Effector memory CD4-positive, alpha-beta T cell (primary cell): ENCODE measurements around the gene AGAP1.

Experiments
- DNase-seq, 3 donors: peaks; one replicate each; pipeline ENCODE4 v3.0.0-alpha.2; 2020
- H3K27ac ChIP-seq: 2 replicates; pipeline ENCODE4 v1.7.0; 2013; ENCODE audit warnings: mild to moderate bottlenecking, low read length, moderate library complexity; ENCODE audit not compliant: insufficient read depth, poor library complexity, severe bottlenecking
- H3K27me3 ChIP-seq: replicated peaks from 2 replicates; pipeline ENCODE4 v1.7.0; 2013; ENCODE audit warnings: mild to moderate bottlenecking, low read length; ENCODE audit not compliant: insufficient read depth, control insufficient read depth, poor library complexity, severe bottlenecking
- H3K36me3 ChIP-seq: 2 replicates; pipeline ENCODE4 v1.7.0; 2013; ENCODE audit warnings: mild to moderate bottlenecking, low read length, moderate library complexity; ENCODE audit not compliant: control insufficient read depth, insufficient read depth
- H3K4me1 ChIP-seq: 2 replicates; pipeline ENCODE4 v1.7.0; 2013; ENCODE audit warnings: low read length, mild to moderate bottlenecking; ENCODE audit not compliant: control insufficient read depth, insufficient read depth, poor library complexity, severe bottlenecking
- H3K4me3 ChIP-seq: 2 replicates; pipeline ENCODE4 v1.7.0; 2013; ENCODE audit warnings: low read length, low read depth, mild to moderate bottlenecking; ENCODE audit not compliant: insufficient read depth, poor library complexity, severe bottlenecking
- H3K9me3 ChIP-seq: 2 replicates; pipeline ENCODE4 v1.7.0; 2013; ENCODE audit warnings: mild to moderate bottlenecking, low read length, moderate library complexity; ENCODE audit not compliant: control insufficient read depth

The AGAP1 gene

DNA sequence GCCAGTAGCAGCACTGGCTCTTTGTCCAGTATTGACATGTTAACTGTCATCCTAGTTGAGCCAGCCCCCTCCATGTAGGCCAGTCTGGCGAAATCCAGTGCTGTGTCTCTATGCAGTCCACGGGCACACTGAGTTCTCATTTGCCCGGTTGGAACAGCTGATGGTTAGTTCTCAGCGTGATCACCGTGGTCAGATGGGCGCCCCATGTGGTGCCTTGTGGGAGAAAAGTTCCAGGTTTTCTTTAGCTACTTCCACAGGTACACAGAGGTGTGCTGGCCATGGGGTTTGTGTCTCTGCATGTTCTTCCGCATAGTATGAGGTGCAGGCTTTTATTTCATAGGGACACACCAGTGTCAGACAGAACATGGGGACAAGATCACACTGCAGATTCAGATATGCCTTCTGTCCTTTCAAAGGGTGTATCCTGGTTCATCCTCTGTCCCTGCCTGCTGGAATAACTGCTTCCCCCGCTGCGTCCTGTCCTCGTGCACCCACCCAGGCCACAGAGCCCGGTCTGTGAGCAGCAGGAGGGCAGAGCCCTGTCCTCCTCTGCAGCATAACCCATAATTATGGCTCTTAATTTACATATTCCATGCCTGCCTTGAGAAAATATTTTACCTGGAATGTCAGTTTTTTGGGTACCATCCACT lies 340.3 kb downstream of the AGAP1 start:
- H3K4me1 ChIP-seq, result no peaks in the 10 kb centered on the region
- DNase-seq, result no peak
- no peaks in the 10 kb centered on the region for H3K9me3 ChIP-seq
- no peak overlapping the region for H3K27ac ChIP-seq
- H3K27me3 ChIP-seq, result peaks cover 3% of the 10 kb centered on the region
- no peak overlapping the region for H3K4me3 ChIP-seq
- no peaks in the 10 kb centered on the region for H3K36me3 ChIP-seq

DNA sequence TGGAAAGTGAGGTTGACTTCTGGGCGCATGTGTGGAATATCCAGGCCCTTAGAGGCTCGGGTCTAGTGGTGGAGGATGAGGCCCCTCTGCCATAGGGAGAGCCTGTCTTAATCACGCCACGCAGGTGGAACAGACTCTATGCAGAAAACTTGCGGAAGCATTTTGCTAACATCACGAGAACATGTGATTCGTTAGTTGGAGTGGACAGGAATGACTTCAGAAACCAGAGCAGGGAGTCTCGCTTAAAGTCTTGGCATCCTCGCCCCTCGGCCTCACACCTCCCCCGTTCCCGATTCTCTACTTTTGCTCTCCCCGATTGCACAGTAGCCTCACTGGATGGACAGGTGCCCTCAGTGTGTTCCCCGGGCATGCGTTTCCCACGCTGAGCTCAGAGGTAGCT lies 340.9 kb downstream of the AGAP1 start:
- no peaks in the 10 kb centered on the region for H3K4me1 ChIP-seq
- H3K36me3 ChIP-seq, result no peaks in the 10 kb centered on the region
- peaks cover 3% of the 10 kb centered on the region for H3K27me3 ChIP-seq
- no peak for DNase-seq
- no peak overlapping the region for H3K27ac ChIP-seq
- H3K9me3 ChIP-seq, result no peaks in the 10 kb centered on the region
- no peak overlapping the region for H3K4me3 ChIP-seq

DNA sequence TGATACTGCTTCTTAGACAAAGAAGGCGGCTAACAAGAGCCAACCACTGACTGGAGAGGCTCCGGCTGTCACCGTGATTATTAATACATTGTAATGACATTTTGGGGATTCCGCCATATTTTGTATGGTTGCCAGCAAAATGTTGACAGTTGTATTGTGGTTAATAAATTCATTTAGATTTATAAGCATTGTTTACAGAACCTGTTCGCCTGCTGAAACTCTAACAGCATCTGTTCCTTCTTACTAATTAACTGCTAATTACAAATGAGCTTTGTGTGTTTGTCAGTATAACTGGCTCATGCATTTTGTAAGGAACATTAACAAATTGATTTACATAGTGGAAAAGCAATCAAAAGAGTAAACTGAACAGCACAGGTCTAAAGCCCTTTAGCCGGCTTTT lies 342.0 kb downstream of the AGAP1 start:
- Histone ChIP-seq H3K27ac (no peak overlapping the region), H3K9me3 (no peaks in the 10 kb centered on the region), H3K27me3 (peaks cover under 1% of the 10 kb centered on the region), H3K4me3 (no peak overlapping the region), H3K4me1 (no peaks in the 10 kb centered on the region), H3K36me3 (no peaks in the 10 kb centered on the region)
- no peak for DNase-seq

DNA sequence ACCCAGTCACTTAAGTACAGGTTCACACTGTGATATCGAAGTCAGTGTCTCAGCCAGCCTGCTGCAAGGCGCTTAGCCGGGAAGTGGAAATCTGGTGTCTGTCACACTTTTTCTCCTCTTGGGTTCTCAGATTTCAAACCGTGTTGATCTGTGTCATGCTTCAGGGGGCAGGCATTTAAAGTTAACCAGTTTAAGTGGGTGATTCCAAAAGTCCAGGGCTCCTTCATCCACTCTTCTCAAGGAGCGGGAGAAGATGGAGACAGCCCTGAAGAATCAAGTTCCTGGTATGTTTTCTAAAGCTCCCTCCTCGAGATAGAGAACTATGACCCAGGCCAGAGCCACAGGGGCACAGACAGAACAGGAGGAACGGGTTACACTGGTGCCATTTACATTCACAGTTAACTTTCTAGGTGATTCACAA lies 342.7 kb downstream of the AGAP1 start:
- Histone ChIP-seq H3K4me1 (no peaks in the 10 kb centered on the region), H3K27me3 (no peaks in the 10 kb centered on the region), H3K9me3 (no peaks in the 10 kb centered on the region), H3K36me3 (no peaks in the 10 kb centered on the region), H3K27ac (no peak overlapping the region), H3K4me3 (no peak overlapping the region)
- no peak for DNase-seq

DNA sequence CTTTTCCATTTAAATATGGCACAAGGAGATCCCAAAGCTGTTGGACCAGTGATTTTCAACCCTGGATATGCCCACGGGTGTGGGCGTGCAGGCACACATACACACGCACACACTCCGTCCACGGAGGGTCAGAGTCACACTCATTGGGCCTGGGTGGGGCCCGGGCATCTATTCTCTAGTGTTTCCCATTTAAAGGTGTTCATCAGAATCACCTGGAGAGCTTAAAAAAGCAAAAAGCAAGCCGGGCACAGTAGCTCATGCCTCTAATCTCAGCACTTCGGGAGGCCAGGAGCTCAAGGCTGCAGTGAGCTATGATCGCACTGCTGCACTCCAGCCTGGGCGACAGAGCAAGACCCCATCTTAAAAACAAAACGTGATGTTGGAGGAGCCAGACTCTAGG lies 345.4 kb downstream of the AGAP1 start:
- Histone ChIP-seq H3K4me3 (no peak overlapping the region), H3K9me3 (no peaks in the 10 kb centered on the region), H3K27me3 (no peaks in the 10 kb centered on the region), H3K4me1 (no peaks in the 10 kb centered on the region), H3K36me3 (no peaks in the 10 kb centered on the region), H3K27ac (no peak overlapping the region)
- DNase-seq, result no peak

DNA sequence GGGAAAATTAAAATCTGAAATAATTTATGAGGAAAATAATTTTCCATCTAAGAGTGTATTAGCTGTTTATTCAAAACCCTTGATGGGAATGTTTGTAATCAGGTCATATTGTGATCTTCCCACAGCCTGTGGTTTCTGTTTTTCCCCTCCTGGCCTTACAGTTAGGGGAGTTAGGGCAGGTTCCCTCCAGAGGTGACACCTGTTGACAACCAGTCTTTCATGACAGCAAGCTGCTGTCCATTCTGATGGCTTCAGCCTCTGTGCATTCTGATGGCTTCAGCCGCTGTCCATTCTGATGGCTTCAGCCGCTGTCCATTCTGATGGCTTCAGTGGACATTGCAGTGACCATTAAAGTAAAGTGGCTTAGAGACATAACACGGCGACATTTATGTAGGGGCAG lies 346.1 kb downstream of the AGAP1 start:
- no peak for DNase-seq
- Histone ChIP-seq H3K9me3 (no peaks in the 10 kb centered on the region), H3K27ac (no peak overlapping the region), H3K4me3 (no peak overlapping the region), H3K27me3 (no peaks in the 10 kb centered on the region), H3K4me1 (no peaks in the 10 kb centered on the region), H3K36me3 (no peaks in the 10 kb centered on the region)

DNA sequence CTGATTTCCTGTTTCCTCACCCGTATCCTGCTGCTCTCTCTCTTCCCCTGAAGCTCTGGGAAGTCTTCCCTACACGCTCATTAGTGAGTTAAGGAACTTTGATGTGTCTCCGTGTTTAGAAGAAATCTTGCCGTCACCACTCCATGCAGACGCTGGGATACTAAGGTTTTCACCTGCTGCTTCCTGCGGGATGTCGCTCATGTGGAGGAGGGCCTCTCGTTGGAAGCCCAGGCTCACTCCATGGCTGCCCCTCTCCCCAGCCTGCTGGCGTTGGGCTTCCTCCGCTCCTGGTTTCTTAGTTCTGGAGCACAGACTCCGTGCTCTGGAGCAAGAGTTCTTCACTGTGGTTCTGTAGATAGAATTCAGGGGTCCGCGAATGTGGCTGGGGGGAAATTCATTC lies 348.0 kb downstream of the AGAP1 start:
- no peaks in the 10 kb centered on the region for H3K9me3 ChIP-seq
- no peak for DNase-seq
- no peak overlapping the region for H3K27ac ChIP-seq
- H3K4me1 ChIP-seq, result no peaks in the 10 kb centered on the region
- no peak overlapping the region for H3K4me3 ChIP-seq
- no peaks in the 10 kb centered on the region for H3K36me3 ChIP-seq
- H3K27me3 ChIP-seq, result no peaks in the 10 kb centered on the region

DNA sequence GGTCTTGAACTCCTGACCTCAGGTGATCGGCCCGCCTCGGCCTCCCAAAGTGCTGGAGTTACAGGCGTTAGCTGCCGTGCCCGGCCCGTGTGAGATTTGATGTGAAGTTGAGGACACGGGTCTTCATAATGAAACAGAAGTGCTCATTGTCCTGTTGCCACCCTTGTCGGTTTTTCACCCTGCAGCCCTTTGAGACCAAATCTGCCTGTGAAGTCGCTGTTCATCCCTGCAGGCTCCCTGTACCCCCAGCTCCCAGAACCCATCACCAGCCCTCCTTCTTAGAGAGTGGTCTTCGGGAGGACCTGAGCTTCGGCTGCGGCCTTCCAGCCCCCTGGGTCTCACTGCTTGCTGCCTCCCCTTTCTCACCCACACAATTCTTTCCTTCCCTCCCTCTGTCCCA lies 349.1 kb downstream of the AGAP1 start:
- DNase-seq, result no peak
- Histone ChIP-seq H3K4me1 (no peaks in the 10 kb centered on the region), H3K9me3 (no peaks in the 10 kb centered on the region), H3K4me3 (no peak overlapping the region), H3K27ac (no peak overlapping the region), H3K27me3 (no peaks in the 10 kb centered on the region), H3K36me3 (no peaks in the 10 kb centered on the region)

DNA sequence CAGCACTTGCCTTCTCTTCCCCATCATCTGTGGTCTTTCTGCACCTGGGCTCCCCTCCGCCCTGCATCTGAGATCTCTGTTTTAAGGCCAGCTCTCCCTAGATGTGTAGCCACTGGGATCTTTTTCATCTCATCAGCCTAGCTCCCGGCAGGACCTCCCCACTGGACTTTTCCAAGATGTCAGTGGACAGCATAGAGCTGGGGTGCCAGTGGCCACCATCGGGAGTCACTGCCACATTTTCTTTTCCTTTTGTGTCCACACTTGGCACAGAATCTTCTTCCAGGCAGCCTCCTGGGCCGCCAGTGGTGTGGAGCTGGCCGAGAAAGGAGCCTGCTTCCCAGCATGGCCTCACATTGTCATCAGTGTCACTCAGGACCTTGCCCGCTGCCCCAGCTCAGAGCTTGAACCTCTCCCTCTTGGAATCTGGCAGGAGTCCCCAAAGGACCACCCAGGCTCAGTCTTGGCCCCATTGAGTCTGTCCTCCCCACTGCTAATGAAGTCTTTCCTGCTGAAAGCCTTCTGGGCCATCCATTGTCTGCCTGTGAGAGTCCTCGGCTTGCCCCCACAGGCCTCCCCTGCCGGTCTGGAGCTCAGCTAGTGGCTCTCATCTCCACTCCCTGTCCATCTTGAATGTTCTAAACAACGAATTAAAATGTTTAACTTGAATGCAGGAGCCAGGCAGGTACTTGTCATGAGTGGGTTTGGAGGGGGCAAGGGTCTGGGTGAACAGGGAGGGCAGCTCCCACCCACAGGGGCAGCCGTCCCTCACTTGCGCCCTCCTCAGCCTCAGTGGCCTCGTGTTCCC lies 349.9 kb downstream of the AGAP1 start:
- Histone ChIP-seq H3K4me1 (no peaks in the 10 kb centered on the region), H3K9me3 (no peaks in the 10 kb centered on the region), H3K27ac (no peak overlapping the region), H3K4me3 (no peak overlapping the region), H3K36me3 (no peaks in the 10 kb centered on the region), H3K27me3 (no peaks in the 10 kb centered on the region)
- DNase-seq, result no peak

DNA sequence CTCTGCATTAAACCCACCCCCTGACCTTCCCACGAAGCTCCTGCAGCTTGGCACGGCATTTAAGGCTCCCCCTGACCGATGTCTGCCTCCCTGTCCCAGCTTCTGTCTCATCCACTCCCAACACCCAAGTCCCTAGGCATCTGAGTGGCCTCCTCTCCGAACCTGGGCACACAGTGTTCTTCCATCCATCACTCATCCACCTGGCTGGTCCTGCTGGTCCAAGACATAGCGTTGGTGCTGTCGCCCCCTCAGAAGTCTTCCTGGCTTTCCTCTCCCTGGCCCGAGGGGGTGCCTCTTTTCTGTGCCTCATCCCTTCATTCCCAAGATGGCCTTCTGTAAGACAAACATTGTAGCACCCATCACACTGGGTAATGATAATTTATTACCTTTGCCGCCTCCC lies 350.7 kb downstream of the AGAP1 start:
- Histone ChIP-seq H3K4me1 (no peaks in the 10 kb centered on the region), H3K4me3 (no peak overlapping the region), H3K27me3 (no peaks in the 10 kb centered on the region), H3K36me3 (no peaks in the 10 kb centered on the region), H3K27ac (no peak overlapping the region), H3K9me3 (no peaks in the 10 kb centered on the region)
- no peak for DNase-seq
